Calu3 (cell line): ENCODE data around the gene HDGF. TPM values are rescaled to one million over a fixed set of nuclear protein-coding genes. Genes with fewer than 3 reads are reported as not detected.

ENCODE experiments used
- BruUV-seq: library from RNA; stranded (reverse); fragments of 400-500 nt; replicated peaks from 2 replicates; lab custom pipeline; 2021; lab: Mats Ljungman, UMichigan
- CTCF ChIA-PET: fragments of 300-600 bp; sonication (Branson Sonifier 250); formaldehyde crosslinking; loops from one replicate; lab custom pipeline; 2022; ENCODE audit warnings: antibody characterized with exemption; lab: Charles Lee
- DNase-seq: peaks from one replicate; pipeline ENCODE4 v3.0.0; 2022
- H3K27ac Mint-ChIP-seq: one replicate; pipeline ENCODE4 v1.8.0; 2022; ENCODE audit warnings: mixed read lengths; ENCODE audit not compliant: unreplicated experiment
- H3K27me3 Mint-ChIP-seq: one replicate; pipeline ENCODE4 v1.8.0; 2022; ENCODE audit warnings: mixed read lengths; ENCODE audit not compliant: unreplicated experiment
- H3K36me3 Mint-ChIP-seq: one replicate; pipeline ENCODE4 v1.8.0; 2022; ENCODE audit warnings: mild to moderate bottlenecking, moderate library complexity, mixed read lengths; ENCODE audit not compliant: insufficient read depth, unreplicated experiment
- H3K4me1 Mint-ChIP-seq: one replicate; pipeline ENCODE4 v1.8.0; 2022; ENCODE audit warnings: mild to moderate bottlenecking, low read depth, mixed read lengths; ENCODE audit not compliant: unreplicated experiment
- H3K4me3 Mint-ChIP-seq: one replicate; pipeline ENCODE4 v1.8.0; 2022; ENCODE audit warnings: mild to moderate bottlenecking, low read depth, moderate library complexity, mixed read lengths; ENCODE audit not compliant: unreplicated experiment
- H3K9me3 Mint-ChIP-seq: one replicate; pipeline ENCODE4 v1.8.0; 2022; ENCODE audit warnings: low read depth, mixed read lengths; ENCODE audit not compliant: unreplicated experiment
- intact Hi-C: fragments of 100-400 bp; cut with micrococcal nuclease; formaldehyde crosslinking; loops from one replicate; pipeline ENCODE4 v1.10.0; 2022; ENCODE audit not compliant: unreplicated experiment
- total RNA-seq: library from RNA; stranded (reverse); gene quantifications from 2 replicates; pipeline ENCODE4 v1.2.3, GENCODE V29; 2022
- TF ChIP-seq, protein P1 (sequence below): fragments of 200-600 bp; IDR thresholded peaks from one replicate; pipeline ENCODE4 v1.8.0; 2022; ENCODE audit warnings: antibody characterized with exemption; ENCODE audit not compliant: unreplicated experiment

Gene HDGF
- total RNA-seq, 1 experiment from 2014 or later: 470 TPM

GRCh38 chr1:156745881-156746280 lies 5.6 kb downstream of the HDGF start:
- no peaks in the 10 kb centered on the region for H3K27me3 Mint-ChIP-seq
- H3K36me3 Mint-ChIP-seq: peaks cover 96% of the 10 kb centered on the region
- no peaks in the 10 kb centered on the region for H3K9me3 Mint-ChIP-seq
- CTCF ChIA-PET: interaction anchor here (0.6 kb wide), 2 partner anchors 9 to 39 kb away, joined by 3 to 6 read pairs; no protein-coding TSS in a partner anchor
- TF ChIP-seq, protein P1, sequence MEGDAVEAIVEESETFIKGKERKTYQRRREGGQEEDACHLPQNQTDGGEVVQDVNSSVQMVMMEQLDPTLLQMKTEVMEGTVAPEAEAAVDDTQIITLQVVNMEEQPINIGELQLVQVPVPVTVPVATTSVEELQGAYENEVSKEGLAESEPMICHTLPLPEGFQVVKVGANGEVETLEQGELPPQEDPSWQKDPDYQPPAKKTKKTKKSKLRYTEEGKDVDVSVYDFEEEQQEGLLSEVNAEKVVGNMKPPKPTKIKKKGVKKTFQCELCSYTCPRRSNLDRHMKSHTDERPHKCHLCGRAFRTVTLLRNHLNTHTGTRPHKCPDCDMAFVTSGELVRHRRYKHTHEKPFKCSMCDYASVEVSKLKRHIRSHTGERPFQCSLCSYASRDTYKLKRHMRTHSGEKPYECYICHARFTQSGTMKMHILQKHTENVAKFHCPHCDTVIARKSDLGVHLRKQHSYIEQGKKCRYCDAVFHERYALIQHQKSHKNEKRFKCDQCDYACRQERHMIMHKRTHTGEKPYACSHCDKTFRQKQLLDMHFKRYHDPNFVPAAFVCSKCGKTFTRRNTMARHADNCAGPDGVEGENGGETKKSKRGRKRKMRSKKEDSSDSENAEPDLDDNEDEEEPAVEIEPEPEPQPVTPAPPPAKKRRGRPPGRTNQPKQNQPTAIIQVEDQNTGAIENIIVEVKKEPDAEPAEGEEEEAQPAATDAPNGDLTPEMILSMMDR: no peak
- H3K27ac Mint-ChIP-seq: peak overlapping the region; percentile 85
- H3K4me1 Mint-ChIP-seq: peaks cover 71% of the 10 kb centered on the region
- H3K4me3 Mint-ChIP-seq: peak overlapping the region; percentile 67
- DNase-seq: no peak
- intact Hi-C loops: no loop called here
- BruUV-seq: no TSS peak

GRCh38 chr1:156744786-156745419 lies 6.6 kb downstream of the HDGF start:
- peak overlapping the region; percentile 67 for H3K4me3 Mint-ChIP-seq
- intact Hi-C loops: no loop called here
- no peaks in the 10 kb centered on the region for H3K27me3 Mint-ChIP-seq
- CTCF ChIA-PET: no interaction called here
- TF ChIP-seq, protein P1: no peak
- peaks cover 71% of the 10 kb centered on the region for H3K4me1 Mint-ChIP-seq
- DNase-seq: no peak
- H3K27ac Mint-ChIP-seq: peak overlapping the region; percentile 85
- no peaks in the 10 kb centered on the region for H3K9me3 Mint-ChIP-seq
- peaks cover 96% of the 10 kb centered on the region for H3K36me3 Mint-ChIP-seq
- no TSS peak for BruUV-seq

GRCh38 chr1:156744344-156744743 lies 7.1 kb downstream of the HDGF start:
- intact Hi-C loops: no loop called here

DNA sequence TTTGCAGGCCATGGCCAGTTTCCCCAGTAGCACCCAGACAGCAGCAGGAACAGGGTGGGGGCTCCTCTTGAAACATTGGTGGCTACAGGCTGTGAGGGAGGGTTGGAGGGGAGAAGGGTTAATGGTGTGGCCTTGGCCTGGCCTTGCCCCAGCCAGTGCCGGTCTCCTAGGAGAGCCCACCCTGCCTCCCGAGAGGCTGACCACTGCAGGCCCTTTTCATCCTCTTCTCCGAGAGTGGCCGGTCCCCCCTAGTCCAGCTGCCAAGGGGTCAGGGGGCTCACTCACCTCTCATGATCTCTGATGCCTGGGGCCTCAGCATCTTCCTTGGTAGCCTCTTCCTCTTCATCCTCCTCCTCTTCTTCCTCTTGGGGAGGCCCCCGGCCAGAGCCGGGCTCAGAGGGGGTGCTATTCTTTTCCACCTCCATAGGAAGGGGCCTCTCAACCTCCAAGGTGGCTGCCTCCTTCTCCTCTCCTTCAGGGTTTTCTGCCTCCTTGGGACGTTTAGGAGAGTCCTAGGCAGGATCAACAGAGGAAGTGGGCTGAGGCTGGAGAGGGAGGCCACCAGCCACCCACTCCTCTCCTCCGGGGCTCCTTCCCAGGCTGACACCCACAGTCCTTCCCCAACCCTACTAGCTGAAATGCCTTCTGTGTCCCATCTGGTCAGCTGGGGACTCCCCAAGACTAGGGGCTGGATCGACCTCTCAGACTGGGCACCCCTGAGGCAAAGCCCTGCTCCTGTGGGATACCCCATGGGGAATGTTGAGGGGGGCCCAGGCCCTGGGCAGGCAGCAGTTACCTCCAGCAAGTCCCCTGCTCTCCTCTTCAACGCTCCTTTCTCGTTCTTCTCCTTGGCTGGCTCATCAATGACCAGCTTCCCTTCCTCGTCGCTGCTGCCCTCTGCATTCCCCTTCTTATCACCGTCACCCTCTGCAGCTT lies 7.8 kb downstream of the HDGF start:
- DNase-seq: no peak
- Mint-ChIP-seq H3K27me3 (no peaks in the 10 kb centered on the region), H3K4me1 (peaks cover 72% of the 10 kb centered on the region), H3K36me3 (peaks cover 87% of the 10 kb centered on the region), H3K4me3 (no peak overlapping the region), H3K27ac (peak overlapping the region; percentile 88), H3K9me3 (no peaks in the 10 kb centered on the region)
- CTCF ChIA-PET: no interaction called here
- intact Hi-C loops: no loop called here
- no TSS peak for BruUV-seq
- TF ChIP-seq, protein P1: no peak

More at GRCh38 chr1:156744344-156744743, 7.1 kb downstream of the HDGF start:
- CTCF ChIA-PET: no interaction called here
- Mint-ChIP-seq H3K9me3 (no peaks in the 10 kb centered on the region), H3K4me1 (peaks cover 71% of the 10 kb centered on the region), H3K27me3 (no peaks in the 10 kb centered on the region), H3K27ac (peak overlapping the region; percentile 88), H3K4me3 (no peak overlapping the region), H3K36me3 (peaks cover 90% of the 10 kb centered on the region)
- no TSS peak for BruUV-seq
- DNase-seq: no peak
- TF ChIP-seq, protein P1: no peak
